GM18499 (cell line): ENCODE results near the gene CNDP2.
"Not testable (repeated sequence)": the region's sequence is repeated elsewhere in the genome, so short reads cannot be mapped to it uniquely, and the experiment has no call there.

ENCODE experiments used
- ATAC-seq: cut with Tn5 transposase; IDR thresholded peaks from one replicate; pipeline ENCODE4 v1.9.1; 2021; ENCODE audit warnings: moderate number of reproducible peaks; ENCODE audit not compliant: insufficient read depth, unreplicated experiment

Gene CNDP2

GRCh38 chr18:74562131-74562730 lies 66.1 kb downstream of the CNDP2 start:
- no peak for ATAC-seq

GRCh38 chr18:74562775-74563174 lies 66.6 kb downstream of the CNDP2 start:
- ATAC-seq: no peak

GRCh38 chr18:74563999-74564398 lies 67.8 kb downstream of the CNDP2 start:
- no peak for ATAC-seq

- not testable (repeated sequence) for ATAC-seq
Observed at GRCh38 chr18:74565164-74565563, 69.0 kb downstream of the CNDP2 start.

- not testable (repeated sequence) for ATAC-seq
Observed at GRCh38 chr18:74565993-74566392, 69.8 kb downstream of the CNDP2 start.

- ATAC-seq: no peak
Observed at GRCh38 chr18:74567822-74568221, 71.7 kb downstream of the CNDP2 start.

GRCh38 chr18:74569401-74569800 lies 73.2 kb downstream of the CNDP2 start:
- ATAC-seq: no peak

- no peak for ATAC-seq
Observed at GRCh38 chr18:74570266-74570665, 74.1 kb downstream of the CNDP2 start.

GRCh38 chr18:74571895-74572680 lies 75.9 kb downstream of the CNDP2 start:
- ATAC-seq: no peak

- ATAC-seq: no peak
Observed at GRCh38 chr18:74573053-74573452, 76.9 kb downstream of the CNDP2 start.
